Measurements from ENCODE around the gene GNA14. TPM values are rescaled to one million over a fixed set of nuclear protein-coding genes. Genes with fewer than 3 reads are reported as not detected.

GNA14 gene
- total and polyA plus RNA-seq, 2 of the 8 experiments (the other 6 are each of a cell fraction or from before 2014, with no cell fraction given) = 3.4 to 6.3 TPM

DNA sequence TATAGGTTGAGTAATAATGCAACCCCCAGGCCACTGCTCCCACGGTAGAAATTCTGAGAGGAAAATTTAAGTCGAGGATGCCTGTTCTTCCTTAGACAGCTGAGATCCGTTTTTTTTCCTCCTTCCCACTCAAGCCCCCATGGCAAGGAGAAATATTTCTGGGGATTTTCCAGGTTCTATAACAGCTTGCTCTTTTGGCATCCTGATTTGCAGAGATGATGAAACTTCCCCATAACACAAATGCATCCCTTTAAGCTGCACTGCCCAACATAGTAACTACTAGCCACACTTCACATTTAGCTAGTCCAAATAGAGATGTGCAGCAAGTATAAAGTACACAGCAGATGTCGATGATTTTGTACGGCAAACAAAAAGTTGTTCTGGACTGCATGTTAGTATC is 32.5 kb upstream of the GNA14 start (continued):
- TF ChIP-seq, protein P1, sequence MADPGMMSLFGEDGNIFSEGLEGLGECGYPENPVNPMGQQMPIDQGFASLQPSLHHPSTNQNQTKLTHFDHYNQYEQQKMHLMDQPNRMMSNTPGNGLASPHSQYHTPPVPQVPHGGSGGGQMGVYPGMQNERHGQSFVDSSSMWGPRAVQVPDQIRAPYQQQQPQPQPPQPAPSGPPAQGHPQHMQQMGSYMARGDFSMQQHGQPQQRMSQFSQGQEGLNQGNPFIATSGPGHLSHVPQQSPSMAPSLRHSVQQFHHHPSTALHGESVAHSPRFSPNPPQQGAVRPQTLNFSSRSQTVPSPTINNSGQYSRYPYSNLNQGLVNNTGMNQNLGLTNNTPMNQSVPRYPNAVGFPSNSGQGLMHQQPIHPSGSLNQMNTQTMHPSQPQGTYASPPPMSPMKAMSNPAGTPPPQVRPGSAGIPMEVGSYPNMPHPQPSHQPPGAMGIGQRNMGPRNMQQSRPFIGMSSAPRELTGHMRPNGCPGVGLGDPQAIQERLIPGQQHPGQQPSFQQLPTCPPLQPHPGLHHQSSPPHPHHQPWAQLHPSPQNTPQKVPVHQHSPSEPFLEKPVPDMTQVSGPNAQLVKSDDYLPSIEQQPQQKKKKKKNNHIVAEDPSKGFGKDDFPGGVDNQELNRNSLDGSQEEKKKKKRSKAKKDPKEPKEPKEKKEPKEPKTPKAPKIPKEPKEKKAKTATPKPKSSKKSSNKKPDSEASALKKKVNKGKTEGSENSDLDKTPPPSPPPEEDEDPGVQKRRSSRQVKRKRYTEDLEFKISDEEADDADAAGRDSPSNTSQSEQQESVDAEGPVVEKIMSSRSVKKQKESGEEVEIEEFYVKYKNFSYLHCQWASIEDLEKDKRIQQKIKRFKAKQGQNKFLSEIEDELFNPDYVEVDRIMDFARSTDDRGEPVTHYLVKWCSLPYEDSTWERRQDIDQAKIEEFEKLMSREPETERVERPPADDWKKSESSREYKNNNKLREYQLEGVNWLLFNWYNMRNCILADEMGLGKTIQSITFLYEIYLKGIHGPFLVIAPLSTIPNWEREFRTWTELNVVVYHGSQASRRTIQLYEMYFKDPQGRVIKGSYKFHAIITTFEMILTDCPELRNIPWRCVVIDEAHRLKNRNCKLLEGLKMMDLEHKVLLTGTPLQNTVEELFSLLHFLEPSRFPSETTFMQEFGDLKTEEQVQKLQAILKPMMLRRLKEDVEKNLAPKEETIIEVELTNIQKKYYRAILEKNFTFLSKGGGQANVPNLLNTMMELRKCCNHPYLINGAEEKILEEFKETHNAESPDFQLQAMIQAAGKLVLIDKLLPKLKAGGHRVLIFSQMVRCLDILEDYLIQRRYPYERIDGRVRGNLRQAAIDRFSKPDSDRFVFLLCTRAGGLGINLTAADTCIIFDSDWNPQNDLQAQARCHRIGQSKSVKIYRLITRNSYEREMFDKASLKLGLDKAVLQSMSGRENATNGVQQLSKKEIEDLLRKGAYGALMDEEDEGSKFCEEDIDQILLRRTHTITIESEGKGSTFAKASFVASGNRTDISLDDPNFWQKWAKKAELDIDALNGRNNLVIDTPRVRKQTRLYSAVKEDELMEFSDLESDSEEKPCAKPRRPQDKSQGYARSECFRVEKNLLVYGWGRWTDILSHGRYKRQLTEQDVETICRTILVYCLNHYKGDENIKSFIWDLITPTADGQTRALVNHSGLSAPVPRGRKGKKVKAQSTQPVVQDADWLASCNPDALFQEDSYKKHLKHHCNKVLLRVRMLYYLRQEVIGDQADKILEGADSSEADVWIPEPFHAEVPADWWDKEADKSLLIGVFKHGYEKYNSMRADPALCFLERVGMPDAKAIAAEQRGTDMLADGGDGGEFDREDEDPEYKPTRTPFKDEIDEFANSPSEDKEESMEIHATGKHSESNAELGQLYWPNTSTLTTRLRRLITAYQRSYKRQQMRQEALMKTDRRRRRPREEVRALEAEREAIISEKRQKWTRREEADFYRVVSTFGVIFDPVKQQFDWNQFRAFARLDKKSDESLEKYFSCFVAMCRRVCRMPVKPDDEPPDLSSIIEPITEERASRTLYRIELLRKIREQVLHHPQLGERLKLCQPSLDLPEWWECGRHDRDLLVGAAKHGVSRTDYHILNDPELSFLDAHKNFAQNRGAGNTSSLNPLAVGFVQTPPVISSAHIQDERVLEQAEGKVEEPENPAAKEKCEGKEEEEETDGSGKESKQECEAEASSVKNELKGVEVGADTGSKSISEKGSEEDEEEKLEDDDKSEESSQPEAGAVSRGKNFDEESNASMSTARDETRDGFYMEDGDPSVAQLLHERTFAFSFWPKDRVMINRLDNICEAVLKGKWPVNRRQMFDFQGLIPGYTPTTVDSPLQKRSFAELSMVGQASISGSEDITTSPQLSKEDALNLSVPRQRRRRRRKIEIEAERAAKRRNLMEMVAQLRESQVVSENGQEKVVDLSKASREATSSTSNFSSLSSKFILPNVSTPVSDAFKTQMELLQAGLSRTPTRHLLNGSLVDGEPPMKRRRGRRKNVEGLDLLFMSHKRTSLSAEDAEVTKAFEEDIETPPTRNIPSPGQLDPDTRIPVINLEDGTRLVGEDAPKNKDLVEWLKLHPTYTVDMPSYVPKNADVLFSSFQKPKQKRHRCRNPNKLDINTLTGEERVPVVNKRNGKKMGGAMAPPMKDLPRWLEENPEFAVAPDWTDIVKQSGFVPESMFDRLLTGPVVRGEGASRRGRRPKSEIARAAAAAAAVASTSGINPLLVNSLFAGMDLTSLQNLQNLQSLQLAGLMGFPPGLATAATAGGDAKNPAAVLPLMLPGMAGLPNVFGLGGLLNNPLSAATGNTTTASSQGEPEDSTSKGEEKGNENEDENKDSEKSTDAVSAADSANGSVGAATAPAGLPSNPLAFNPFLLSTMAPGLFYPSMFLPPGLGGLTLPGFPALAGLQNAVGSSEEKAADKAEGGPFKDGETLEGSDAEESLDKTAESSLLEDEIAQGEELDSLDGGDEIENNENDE (IDR thresholded peaks at IDR 0.05; ENCODE audit: insufficient replicate concordance, low read length) = no peak

Data from H1 (cell line).